Spleen (tissue), 11 donors: ENCODE data around the gene RNF150. TPM values are rescaled to one million over a fixed set of nuclear protein-coding genes. Genes with fewer than 3 reads are reported as not detected.
"Not testable (repeated sequence)": the region's sequence is repeated elsewhere in the genome, so short reads cannot be mapped to it uniquely, and the experiment has no call there.

Source experiments
- DNase-seq: peaks from one replicate; pipeline ENCODE4 v3.0.0-alpha.2; 2020
- H3K27ac ChIP-seq, 8 donors: fragments of 200-600 bp; sonication (generic) in 7 of 8; 1 replicate in 4 of 8; 2 replicates in 4 of 8; pipeline versions ENCODE4 v1.5.0 to v1.8.0; 2016 to 2021; ENCODE audit warnings: inconsistent platforms in 4 of 8, mild to moderate bottlenecking in 4 of 8, moderate library complexity in 1 of 8
- H3K27me3 ChIP-seq, 7 donors: fragments of 200-600 bp; sonication (generic) in 6 of 7; replicated peaks in 1 of 7; 1 replicate in 4 of 7; 2 replicates in 3 of 7; pipeline versions ENCODE4 v1.5.0 to v1.8.0; 2016 to 2021; ENCODE audit warnings: inconsistent platforms in 3 of 7, mild to moderate bottlenecking in 1 of 7
- H3K36me3 ChIP-seq, 6 donors: fragments of 200-600 bp; sonication (generic) in 5 of 6; 1 replicate in 4 of 6; 2 replicates in 2 of 6; pipeline versions ENCODE4 v1.5.0 to v1.8.0; 2016 to 2021; ENCODE audit warnings: inconsistent platforms in 2 of 6
- H3K4me1 ChIP-seq, 6 donors: fragments of 200-600 bp; sonication (generic) in 5 of 6; 1 replicate in 3 of 6; 2 replicates in 3 of 6; pipeline versions ENCODE4 v1.5.0 to v1.8.0; 2016 to 2021; ENCODE audit warnings: inconsistent platforms in 3 of 6
- H3K4me3 ChIP-seq, 8 donors: fragments of 200-600 bp; sonication (generic) in 7 of 8; 1 replicate in 4 of 8; 2 replicates in 4 of 8; pipeline versions ENCODE4 v1.5.0 to v1.8.0; 2016 to 2021; ENCODE audit warnings: inconsistent platforms in 4 of 8, mild to moderate bottlenecking in 4 of 8, moderate library complexity in 2 of 8
- H3K9me3 ChIP-seq, 8 donors: fragments of 200-600 bp; sonication (generic) in 7 of 8; 1 replicate in 4 of 8; 2 replicates in 4 of 8; pipeline versions ENCODE4 v1.5.0 to v1.8.0; 2016 to 2021; ENCODE audit warnings: inconsistent platforms in 4 of 8
- POLR2A ChIP-seq, 3 donors: fragments of 450-650 bp; IDR thresholded peaks; one replicate each; pipeline ENCODE4 v1.5.1; 2017; ENCODE audit warnings: antibody characterized with exemption in 3 of 3, mild to moderate bottlenecking in 1 of 3
- POLR2AphosphoS5 ChIP-seq, 3 donors: sonication (generic); formaldehyde crosslinking; IDR thresholded peaks; one replicate each; pipeline ENCODE4 v1.5.1; 2017; ENCODE audit warnings: antibody characterized with exemption in 3 of 3
- WGBS, 5 donors: extraction: QIAGEN DNeasy Blood & Tissue Kit in 3 of 5; methylation state at CpG; one replicate each; pipeline versions ENCODE4 v1.1.5 to v1.1.7; 2013 to 2018; 5-methylcytosine and 5-hydroxymethylcytosine counted together
- intact Hi-C: fragments of 100-400 bp; cut with DNase I; formaldehyde crosslinking; loops from one replicate; pipeline ENCODE4 v1.15.0; 2023; ENCODE audit warnings: low total_unique reads
- polyA plus RNA-seq, 3 donors: library from polyadenylated mRNA; stranded (reverse); fragments of 200-250 nt; gene quantifications; one replicate each; pipeline ENCODE4 v1.2.1, GENCODE V29; 2013
- total RNA-seq, 7 donors: library from RNA; depleted of rRNA in 3 of 7; stranded (reverse); fragments of >200 nt in 3 of 7; fragmentation: NEBNext Ultra II Directional in 4 of 7; extraction: Animal tissue kit (Norgen Biotek cat#: 25700) in 4 of 7; gene quantifications; one replicate each; pipeline versions ENCODE4 v1.1.0 to v1.2.1, GENCODE V29; 2016 to 2021
- TF ChIP-seq, protein P1 (sequence below), 11 experiments: fragments of 200-600 bp in 7 of 11; fragments of 450-650 bp in 4 of 11; sonication (generic) in 4 of 11; IDR thresholded peaks in 8 of 11; conservative IDR thresholded peaks in 3 of 11; 1 replicate in 7 of 11; 2 replicates in 4 of 11; pipeline versions ENCODE4 v1.4.0 to v1.8.0; 2016 to 2021; ENCODE audit warnings: antibody characterized with exemption in 11 of 11, inconsistent platforms in 4 of 11, mild to moderate bottlenecking in 1 of 11
- donor health status: healthy with polysubstance abuse.
- donor health status: DM: no; HTN: no; CAD: no; lungs with moderate emphysema.
- donor health status: DM: no; HTN: no; CAD: no.
- donor health status: Bipolar disorder and iron deficiency.
- donor health status: healthy.
- donor health status: DM: no; HTN: no; CAD: no.
- donor health status: DM: yes; HTN: yes; CAD: no.

RNF150 gene
- total and polyA plus RNA-seq, 10 donors, result 1.2 to 42.1 (median 19.2) TPM

DNA sequence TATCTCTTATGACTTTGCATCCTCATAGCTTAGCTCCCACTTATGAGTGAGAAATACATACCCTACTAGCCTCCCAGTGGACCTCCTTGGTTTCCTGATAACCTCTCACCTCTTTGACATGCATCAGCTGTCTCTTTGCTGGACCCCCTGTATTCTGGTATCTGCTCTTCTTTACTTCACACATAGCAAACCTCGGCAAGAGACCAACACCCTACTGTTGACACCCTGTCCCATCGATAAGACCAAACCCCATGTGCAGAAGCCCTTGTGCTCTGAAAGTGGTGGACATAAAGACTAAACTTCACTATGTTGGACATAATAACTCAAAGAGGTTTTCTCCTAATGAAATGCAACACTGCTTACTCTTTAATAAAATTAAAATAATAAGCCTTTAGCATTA is 75.7 kb downstream of the RNF150 start:
- DNase-seq, result no peak
- Histone ChIP-seq H3K27me3 (no peaks in the 10 kb centered on the region), H3K27ac (no peak overlapping the region), H3K9me3 (peaks cover 0 to 2% (median 0%) of the 10 kb centered on the region in 8 donors), H3K36me3 (no peaks in the 10 kb centered on the region), H3K4me1 (no peaks in the 10 kb centered on the region), H3K4me3 (no peak overlapping the region)
- no peak for TF ChIP-seq POLR2A (IDR thresholded peaks at IDR 0.05)
- TF ChIP-seq POLR2AphosphoS5 (IDR thresholded peaks at IDR 0.05), result no peak
- TF ChIP-seq, protein P1, sequence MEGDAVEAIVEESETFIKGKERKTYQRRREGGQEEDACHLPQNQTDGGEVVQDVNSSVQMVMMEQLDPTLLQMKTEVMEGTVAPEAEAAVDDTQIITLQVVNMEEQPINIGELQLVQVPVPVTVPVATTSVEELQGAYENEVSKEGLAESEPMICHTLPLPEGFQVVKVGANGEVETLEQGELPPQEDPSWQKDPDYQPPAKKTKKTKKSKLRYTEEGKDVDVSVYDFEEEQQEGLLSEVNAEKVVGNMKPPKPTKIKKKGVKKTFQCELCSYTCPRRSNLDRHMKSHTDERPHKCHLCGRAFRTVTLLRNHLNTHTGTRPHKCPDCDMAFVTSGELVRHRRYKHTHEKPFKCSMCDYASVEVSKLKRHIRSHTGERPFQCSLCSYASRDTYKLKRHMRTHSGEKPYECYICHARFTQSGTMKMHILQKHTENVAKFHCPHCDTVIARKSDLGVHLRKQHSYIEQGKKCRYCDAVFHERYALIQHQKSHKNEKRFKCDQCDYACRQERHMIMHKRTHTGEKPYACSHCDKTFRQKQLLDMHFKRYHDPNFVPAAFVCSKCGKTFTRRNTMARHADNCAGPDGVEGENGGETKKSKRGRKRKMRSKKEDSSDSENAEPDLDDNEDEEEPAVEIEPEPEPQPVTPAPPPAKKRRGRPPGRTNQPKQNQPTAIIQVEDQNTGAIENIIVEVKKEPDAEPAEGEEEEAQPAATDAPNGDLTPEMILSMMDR (IDR thresholded peaks at IDR 0.05 in 8 of 11, conservative IDR thresholded peaks at IDR 0.05 in 3 of 11), result no peak
- 83 to 89% (median 83%) methylated on average over 2 of the region's 2 CpGs for WGBS, 5 donors
- intact Hi-C loops, result no loop called here

DNA sequence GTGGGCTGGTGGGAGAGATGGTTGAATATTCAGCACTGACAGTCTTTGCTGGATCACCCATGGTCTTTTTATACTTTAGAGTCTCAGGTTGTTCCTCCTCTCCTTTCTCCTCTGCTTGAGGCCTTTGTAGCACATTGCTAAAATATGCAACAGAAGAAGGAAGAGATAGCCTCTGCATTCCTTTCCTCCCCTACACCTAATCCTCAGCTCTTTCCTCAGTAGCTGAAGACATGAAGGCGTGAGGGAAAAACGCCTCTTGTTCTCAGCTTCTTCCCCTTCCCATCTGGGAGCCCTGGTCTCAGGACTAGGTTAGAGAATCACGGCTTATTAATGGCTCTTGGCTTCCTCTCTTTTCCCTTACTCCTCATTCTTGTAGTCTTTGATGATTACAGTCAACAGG is 76.8 kb downstream of the RNF150 start:
- 80 to 99% (median 93%) methylated on average over 3 of the region's 3 CpGs for WGBS, 5 donors
- Histone ChIP-seq H3K4me3 (no peak overlapping the region), H3K4me1 (no peaks in the 10 kb centered on the region), H3K36me3 (no peaks in the 10 kb centered on the region), H3K27ac (no peak overlapping the region), H3K27me3 (no peaks in the 10 kb centered on the region), H3K9me3 (peaks cover 0 to 13% (median 7%) of the 10 kb centered on the region in 8 donors)
- intact Hi-C loops, result no loop called here
- TF ChIP-seq POLR2AphosphoS5 (IDR thresholded peaks at IDR 0.05), result no peak
- no peak for TF ChIP-seq POLR2A (IDR thresholded peaks at IDR 0.05)
- TF ChIP-seq, protein P1 (IDR thresholded peaks at IDR 0.05 in 8 of 11, conservative IDR thresholded peaks at IDR 0.05 in 3 of 11), result no peak
- no peak for DNase-seq

DNA sequence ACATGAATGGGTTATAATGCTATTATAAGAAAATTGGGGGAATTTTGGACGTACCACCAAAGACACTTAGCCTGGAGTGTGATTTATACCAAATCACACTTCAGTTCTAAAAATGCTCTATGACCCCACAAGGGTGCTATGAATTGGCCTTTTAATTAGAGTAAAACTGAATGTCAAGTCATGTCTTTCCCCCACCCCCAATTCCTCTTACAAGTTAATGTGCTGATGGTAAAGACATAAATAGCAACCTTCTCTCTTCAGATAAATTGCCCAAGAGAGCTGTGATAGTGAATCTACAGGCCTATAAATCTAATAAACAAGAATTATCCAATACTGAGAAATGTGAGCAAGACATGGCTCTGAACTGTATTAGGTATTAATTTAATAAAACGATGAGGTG is 78.8 kb downstream of the RNF150 start:
- Histone ChIP-seq H3K9me3 (peaks cover 0 to 28% (median 20%) of the 10 kb centered on the region in 8 donors), H3K4me3 (no peak overlapping the region), H3K4me1 (no peaks in the 10 kb centered on the region), H3K36me3 (no peaks in the 10 kb centered on the region), H3K27ac (no peak overlapping the region), H3K27me3 (no peaks in the 10 kb centered on the region)
- TF ChIP-seq POLR2A (IDR thresholded peaks at IDR 0.05), result no peak
- TF ChIP-seq, protein P1 (IDR thresholded peaks at IDR 0.05 in 8 of 11, conservative IDR thresholded peaks at IDR 0.05 in 3 of 11), result no peak
- no peak for TF ChIP-seq POLR2AphosphoS5 (IDR thresholded peaks at IDR 0.05)
- no peak for DNase-seq
- WGBS, 5 donors, result 80 to 91% (median 88%) methylated on average over 2 of the region's 2 CpGs
- intact Hi-C loops, result no loop called here

- WGBS, 5 donors, result 86 to 100% (median 91%) methylated on average over 1 of the region's 1 CpG
- DNase-seq, H3K27ac ChIP-seq, intact Hi-C loops, H3K27me3 ChIP-seq, H3K4me1 ChIP-seq, H3K36me3 ChIP-seq, H3K4me3 ChIP-seq: not testable (repeated sequence)
- H3K9me3 ChIP-seq, result peaks cover 0 to 28% (median 20%) of the 10 kb centered on the region in 8 donors
Measured at GRCh38 chr4:141050999-141051398, 82.3 kb downstream of the RNF150 start.
